ENCODE data around the gene PKNOX2.

Gene PKNOX2

DNA sequence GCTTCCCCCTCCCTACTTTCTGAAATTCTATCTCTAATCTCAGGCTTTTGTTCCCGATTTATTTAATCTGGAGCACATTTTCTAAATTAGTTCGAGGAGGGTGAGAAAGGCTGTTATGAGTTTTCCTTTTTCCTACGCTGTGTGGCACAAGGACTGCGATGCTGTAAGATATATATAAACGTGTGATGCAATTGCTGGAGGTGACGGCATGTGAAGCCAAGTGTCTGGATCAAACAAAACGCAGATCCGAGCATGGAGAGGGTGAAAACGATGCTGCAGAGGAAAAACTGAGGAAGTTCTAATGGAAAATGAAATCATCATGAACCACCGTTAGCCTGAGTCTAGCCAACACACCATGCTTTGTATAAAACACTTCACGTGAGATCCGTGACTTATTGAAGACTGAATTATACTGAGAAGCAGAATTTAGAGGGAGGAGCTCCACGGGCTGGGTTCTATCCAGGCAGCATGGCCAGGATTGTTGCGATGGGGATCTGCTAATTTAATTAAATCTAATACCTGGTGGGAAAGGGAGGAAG lies 4.4 kb downstream of the PKNOX2 start:
- TF ChIP-seq, protein P1, sequence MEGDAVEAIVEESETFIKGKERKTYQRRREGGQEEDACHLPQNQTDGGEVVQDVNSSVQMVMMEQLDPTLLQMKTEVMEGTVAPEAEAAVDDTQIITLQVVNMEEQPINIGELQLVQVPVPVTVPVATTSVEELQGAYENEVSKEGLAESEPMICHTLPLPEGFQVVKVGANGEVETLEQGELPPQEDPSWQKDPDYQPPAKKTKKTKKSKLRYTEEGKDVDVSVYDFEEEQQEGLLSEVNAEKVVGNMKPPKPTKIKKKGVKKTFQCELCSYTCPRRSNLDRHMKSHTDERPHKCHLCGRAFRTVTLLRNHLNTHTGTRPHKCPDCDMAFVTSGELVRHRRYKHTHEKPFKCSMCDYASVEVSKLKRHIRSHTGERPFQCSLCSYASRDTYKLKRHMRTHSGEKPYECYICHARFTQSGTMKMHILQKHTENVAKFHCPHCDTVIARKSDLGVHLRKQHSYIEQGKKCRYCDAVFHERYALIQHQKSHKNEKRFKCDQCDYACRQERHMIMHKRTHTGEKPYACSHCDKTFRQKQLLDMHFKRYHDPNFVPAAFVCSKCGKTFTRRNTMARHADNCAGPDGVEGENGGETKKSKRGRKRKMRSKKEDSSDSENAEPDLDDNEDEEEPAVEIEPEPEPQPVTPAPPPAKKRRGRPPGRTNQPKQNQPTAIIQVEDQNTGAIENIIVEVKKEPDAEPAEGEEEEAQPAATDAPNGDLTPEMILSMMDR (IDR thresholded peaks at IDR 0.05; ENCODE audit: borderline replicate concordance, extremely low read depth, low read length, poor library complexity, severe bottlenecking), result no peak
- TF ChIP-seq EZH2 (IDR thresholded peaks at IDR 0.05; ENCODE audit: borderline replicate concordance, low read depth, low read length, severe bottlenecking), result no peak
- Histone ChIP-seq H3K27ac (ENCODE audit: low read length) (no peak overlapping the region), H3K9me3 (ENCODE audit: insufficient read depth, low read length, severe bottlenecking) (no peaks in the 10 kb centered on the region), H3K36me3 (ENCODE audit: insufficient read depth, low read length) (no peaks in the 10 kb centered on the region), H2AFZ (ENCODE audit: low read depth, low read length) (no peak overlapping the region), H3K9ac (ENCODE audit: low read depth, low read length) (no peak overlapping the region), H3K27me3 (ENCODE audit: insufficient read depth, low read length, poor library complexity) (no peaks in the 10 kb centered on the region), H3K4me1 (ENCODE audit: insufficient read depth, low read length) (no peaks in the 10 kb centered on the region), H4K20me1 (ENCODE audit: insufficient read depth, low read length) (no peaks in the 10 kb centered on the region), H3K79me2 (ENCODE audit: insufficient read depth, low read length) (no peaks in the 10 kb centered on the region), H3K4me3 (ENCODE audit: low read depth in 1 of 2, low read length in 2 of 2) (no peak overlapping the region), H3K4me2 (ENCODE audit: insufficient read depth, low read length) (no peak overlapping the region)
- DNase-seq (no peak), ATAC-seq (ENCODE audit: insufficient read depth, low read depth) (no peak)

DNA sequence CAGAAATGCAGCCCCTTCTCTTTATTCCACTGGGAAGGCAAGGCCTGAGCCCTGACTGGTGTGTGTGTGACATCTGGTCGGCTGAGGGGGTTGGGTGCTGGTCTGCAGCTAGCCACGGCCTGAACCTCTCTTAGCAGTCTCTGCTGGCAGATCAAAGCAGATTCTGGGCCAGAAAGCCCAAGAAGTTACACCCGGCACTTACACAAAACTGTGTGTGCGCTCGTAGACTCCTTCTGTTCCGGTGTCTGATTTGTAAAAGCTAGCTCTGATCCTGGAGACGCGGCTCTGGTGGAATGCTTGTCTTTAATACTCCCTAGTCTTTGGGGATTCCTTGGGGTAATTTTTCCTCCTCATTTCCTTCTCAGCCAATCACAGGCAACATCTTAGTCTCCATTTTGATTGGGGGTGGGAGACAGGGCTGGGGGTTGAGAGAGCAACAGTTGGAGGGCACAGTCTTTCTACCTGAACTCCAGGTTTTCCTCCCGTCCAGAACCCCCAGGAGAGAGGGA lies 5.5 kb downstream of the PKNOX2 start:
- no peak for DNase-seq
- Histone ChIP-seq H3K27ac (ENCODE audit: low read length) (no peak overlapping the region), H2AFZ (ENCODE audit: low read depth, low read length) (no peak overlapping the region), H3K9ac (ENCODE audit: low read depth, low read length) (no peak overlapping the region), H3K79me2 (ENCODE audit: insufficient read depth, low read length) (no peaks in the 10 kb centered on the region), H3K27me3 (ENCODE audit: insufficient read depth, low read length, poor library complexity) (no peaks in the 10 kb centered on the region), H3K9me3 (ENCODE audit: insufficient read depth, low read length, severe bottlenecking) (no peaks in the 10 kb centered on the region), H3K4me3 (ENCODE audit: low read depth in 1 of 2, low read length in 2 of 2) (no peak overlapping the region), H3K36me3 (ENCODE audit: insufficient read depth, low read length) (no peaks in the 10 kb centered on the region), H4K20me1 (ENCODE audit: insufficient read depth, low read length) (no peaks in the 10 kb centered on the region), H3K4me1 (ENCODE audit: insufficient read depth, low read length) (no peaks in the 10 kb centered on the region), H3K4me2 (ENCODE audit: insufficient read depth, low read length) (no peak overlapping the region)
- no peak for TF ChIP-seq EZH2 (IDR thresholded peaks at IDR 0.05; ENCODE audit: borderline replicate concordance, low read depth, low read length, severe bottlenecking)
- TF ChIP-seq, protein P1 (IDR thresholded peaks at IDR 0.05; ENCODE audit: borderline replicate concordance, extremely low read depth, low read length, poor library complexity, severe bottlenecking), result no peak
- no peak for ATAC-seq (ENCODE audit: insufficient read depth, low read depth)

- H3K27me3 ChIP-seq (ENCODE audit: insufficient read depth, low read length, poor library complexity), result no peaks in the 10 kb centered on the region
- H3K4me3 ChIP-seq (ENCODE audit: low read depth in 1 of 2, low read length in 2 of 2), result no peak overlapping the region
- no peak for DNase-seq
Observed at GRCh38 chr11:125170510-125171031, 6.0 kb downstream of the PKNOX2 start.

More at GRCh38 chr11:125170510-125171031, 6.0 kb downstream of the PKNOX2 start:
- no peaks in the 10 kb centered on the region for H3K9me3 ChIP-seq (ENCODE audit: insufficient read depth, low read length, severe bottlenecking)
- TF ChIP-seq EZH2 (IDR thresholded peaks at IDR 0.05; ENCODE audit: borderline replicate concordance, low read depth, low read length, severe bottlenecking), result no peak
- TF ChIP-seq, protein P1 (IDR thresholded peaks at IDR 0.05; ENCODE audit: borderline replicate concordance, extremely low read depth, low read length, poor library complexity, severe bottlenecking), result no peak
- no peak overlapping the region for H3K4me2 ChIP-seq (ENCODE audit: insufficient read depth, low read length)
- H3K36me3 ChIP-seq (ENCODE audit: insufficient read depth, low read length), result no peaks in the 10 kb centered on the region
- H3K79me2 ChIP-seq (ENCODE audit: insufficient read depth, low read length), result no peaks in the 10 kb centered on the region
- no peak overlapping the region for H3K27ac ChIP-seq (ENCODE audit: low read length)
- no peak overlapping the region for H2AFZ ChIP-seq (ENCODE audit: low read depth, low read length)
- no peaks in the 10 kb centered on the region for H3K4me1 ChIP-seq (ENCODE audit: insufficient read depth, low read length)
- no peak for ATAC-seq (ENCODE audit: insufficient read depth, low read depth)
- H4K20me1 ChIP-seq (ENCODE audit: insufficient read depth, low read length), result no peaks in the 10 kb centered on the region
- H3K9ac ChIP-seq (ENCODE audit: low read depth, low read length), result no peak overlapping the region
